Kasumi-1 (cell line): ENCODE measurements around the gene MYO6.

Experiments used
- DNase-seq, 2 experiments: peaks; one replicate each; lab custom pipeline; 2025; lab: John Stamatoyannopoulos, UW

The MYO6 gene

DNA sequence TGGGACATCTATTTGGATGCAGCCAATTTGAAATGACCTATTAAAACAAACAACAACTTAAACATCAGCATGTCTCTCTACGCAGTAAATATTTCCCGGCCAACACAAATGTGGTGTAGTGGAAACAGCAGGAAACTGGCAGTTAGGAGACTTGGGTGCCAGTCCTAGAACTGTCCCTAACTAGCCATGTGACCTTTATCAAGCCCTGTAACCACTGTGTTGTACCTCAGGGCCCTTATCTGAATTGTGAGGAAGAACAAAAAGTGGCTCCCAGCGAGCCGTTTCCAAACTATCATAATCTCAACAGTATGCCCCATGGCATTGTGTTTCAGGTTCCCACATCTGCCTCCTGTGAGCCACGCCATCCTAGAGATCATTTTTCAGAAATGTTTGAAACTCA, 198.9 kb downstream of the MYO6 start:
- DNase-seq = no peak

DNA sequence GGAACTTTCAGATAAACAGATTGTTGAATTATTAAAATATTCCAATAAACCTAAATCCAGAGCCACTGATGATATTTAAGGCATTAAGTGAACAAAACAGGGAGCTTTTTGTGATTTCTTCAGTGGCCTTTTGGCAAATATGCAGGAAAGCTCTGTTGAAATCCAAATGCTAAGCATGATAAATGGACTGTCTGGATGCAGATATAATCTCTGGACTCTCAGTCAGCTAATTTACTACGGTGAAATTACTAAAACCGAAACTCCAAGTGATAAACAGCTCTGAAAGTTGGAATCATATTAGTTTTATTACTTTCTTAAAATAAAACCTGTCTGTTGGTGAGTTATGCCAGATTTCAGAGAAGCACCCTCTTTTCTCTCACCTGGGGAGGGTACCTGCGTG, 203.1 kb downstream of the MYO6 start:
- no peak for DNase-seq

DNA sequence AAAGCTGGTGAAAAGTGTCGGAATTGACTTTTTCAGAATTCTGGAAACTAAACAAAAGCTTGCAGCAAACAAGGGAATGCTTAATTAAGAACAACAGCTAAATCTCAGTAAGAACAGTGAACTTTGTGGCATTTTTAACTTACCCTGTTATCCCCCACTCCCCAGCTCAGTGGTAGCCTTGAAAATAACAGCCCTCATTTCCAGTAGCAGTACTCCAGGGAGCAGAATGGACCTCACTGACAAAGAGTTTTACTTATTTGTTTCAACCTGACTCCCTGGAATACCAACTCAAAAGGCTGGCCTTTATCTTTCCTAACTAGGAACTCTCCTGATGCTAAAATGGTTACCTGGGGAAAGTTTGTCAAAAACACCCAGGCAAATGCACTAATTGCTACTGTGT, 214.5 kb downstream of the MYO6 start:
- DNase-seq = no peak

DNA sequence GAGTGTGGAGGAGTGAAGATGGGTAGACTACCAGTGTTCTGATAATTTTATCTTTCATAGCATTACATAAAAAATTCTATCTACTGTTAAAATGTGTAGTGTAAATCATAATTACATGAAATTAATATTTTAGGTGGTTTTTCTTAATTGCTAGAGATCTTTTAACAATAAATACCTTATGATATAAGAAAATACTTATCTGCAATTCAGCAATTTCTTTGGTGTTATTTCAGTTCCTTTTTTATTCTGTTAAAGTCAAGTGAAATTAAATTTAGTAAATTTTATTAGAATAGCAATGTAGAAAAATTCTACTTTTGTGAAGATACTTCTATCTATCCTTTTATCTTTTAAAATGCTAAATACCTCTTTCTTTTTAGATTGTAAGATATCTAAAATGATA, 219.1 kb downstream of the MYO6 start:
- no peak for DNase-seq
